ENCODE measurements around the gene YPEL4.
"Not testable (repeated sequence)": the region's sequence is repeated elsewhere in the genome, so short reads cannot be mapped to it uniquely, and the experiment has no call there.

YPEL4 gene

GRCh38 chr11:57649826-57650738 is at the start of gene YPEL4:
YPEL4 (minus strand) TSS chr11:57649912; CDS start chr11:57647107, 2,805 bp downstream.
- DNase-seq (ENCODE audit: low spot score) = peak; percentile 91

- DNase-seq (ENCODE audit: low spot score) = no peak
Measured at GRCh38 chr11:57698843-57699365, 49.2 kb upstream of the YPEL4 start.

GRCh38 chr11:57690474-57690873 is 40.8 kb upstream of the YPEL4 start:
- DNase-seq (ENCODE audit: low spot score) = not testable (repeated sequence)

DNA sequence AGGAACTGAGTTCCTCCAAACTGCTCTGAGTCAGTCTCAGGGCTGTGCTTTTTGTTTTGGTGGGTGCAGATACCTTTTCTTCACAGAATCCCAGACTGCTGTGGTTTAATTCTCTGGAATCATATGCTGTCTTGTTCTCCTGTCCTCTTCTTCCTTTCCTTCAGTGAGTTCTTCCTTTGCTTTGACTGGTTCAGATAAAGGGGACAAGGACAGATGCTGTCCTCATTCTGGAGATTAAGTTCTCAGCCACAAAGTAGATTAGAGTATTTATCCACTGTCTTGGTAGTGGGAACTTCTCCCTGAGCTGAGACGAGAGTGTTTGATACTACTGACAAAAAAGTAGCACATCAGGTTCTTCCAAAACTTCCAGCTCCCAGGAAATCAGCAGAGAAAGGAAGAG is 31.5 kb upstream of the YPEL4 start:
- DNase-seq (ENCODE audit: low spot score) = no peak

GRCh38 chr11:57680552-57680874 is 30.8 kb upstream of the YPEL4 start:
- DNase-seq (ENCODE audit: low spot score) = peak; percentile 14

DNA sequence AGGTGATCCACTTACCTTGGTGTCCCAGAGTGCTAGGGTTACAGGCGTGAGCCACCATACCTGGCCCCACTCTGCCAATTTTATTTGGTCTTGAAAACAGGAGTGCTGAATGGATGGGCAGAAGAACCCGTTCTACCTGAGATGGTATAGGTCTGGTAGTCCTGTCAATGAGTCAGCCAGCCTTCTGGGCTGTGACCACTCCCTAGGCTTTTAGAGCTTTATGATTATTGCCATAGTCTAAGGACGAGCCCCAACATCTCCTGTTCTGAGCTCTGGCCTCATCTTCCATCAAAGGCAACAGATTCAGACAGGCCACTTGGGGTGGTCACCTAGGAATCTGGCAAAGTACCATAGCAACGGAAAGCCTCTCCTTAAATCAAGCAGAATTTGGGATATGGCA is 29.7 kb upstream of the YPEL4 start:
- no peak for DNase-seq (ENCODE audit: low spot score)

GRCh38 chr11:57675176-57675941 is 25.6 kb upstream of the YPEL4 start:
- no peak for DNase-seq (ENCODE audit: low spot score)

GRCh38 chr11:57674251-57674650 is 24.5 kb upstream of the YPEL4 start:
- no peak for DNase-seq (ENCODE audit: low spot score)

GRCh38 chr11:57668434-57668782 is 18.7 kb upstream of the YPEL4 start:
- peak; percentile 31 for DNase-seq (ENCODE audit: low spot score)

- DNase-seq (ENCODE audit: low spot score) = peak; percentile 99
Measured at GRCh38 chr11:57667736-57668433, 18.2 kb upstream of the YPEL4 start, which contains the start of gene ZDHHC5. ZDHHC5 (plus strand) TSS chr11:57668114; CDS start chr11:57673091, 4,977 bp downstream.

- peak; percentile 97 for DNase-seq (ENCODE audit: low spot score)
Measured at GRCh38 chr11:57667117-57667735, 17.5 kb upstream of the YPEL4 start.

DNA sequence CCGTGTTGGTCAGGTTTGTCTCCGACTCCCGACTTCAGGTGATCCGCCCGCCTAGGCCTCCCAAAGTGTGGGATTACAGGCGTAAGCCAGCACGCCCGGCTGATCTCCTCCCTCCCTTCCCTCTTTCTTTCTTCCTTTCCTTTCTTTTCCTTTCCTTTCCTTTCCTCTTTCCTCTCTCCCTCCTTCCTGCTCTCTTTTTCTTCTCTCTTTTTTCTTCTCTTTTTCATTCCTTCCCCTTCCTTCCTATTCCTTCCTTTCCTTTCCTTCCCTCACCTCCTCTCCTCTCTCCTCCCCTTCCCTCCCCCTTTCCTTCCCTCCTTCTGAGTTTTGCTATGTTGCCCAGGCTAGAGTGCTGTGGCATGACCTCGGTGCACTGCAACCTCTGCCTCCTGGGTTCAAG is 14.3 kb upstream of the YPEL4 start:
- no peak for DNase-seq (ENCODE audit: low spot score)

DNA sequence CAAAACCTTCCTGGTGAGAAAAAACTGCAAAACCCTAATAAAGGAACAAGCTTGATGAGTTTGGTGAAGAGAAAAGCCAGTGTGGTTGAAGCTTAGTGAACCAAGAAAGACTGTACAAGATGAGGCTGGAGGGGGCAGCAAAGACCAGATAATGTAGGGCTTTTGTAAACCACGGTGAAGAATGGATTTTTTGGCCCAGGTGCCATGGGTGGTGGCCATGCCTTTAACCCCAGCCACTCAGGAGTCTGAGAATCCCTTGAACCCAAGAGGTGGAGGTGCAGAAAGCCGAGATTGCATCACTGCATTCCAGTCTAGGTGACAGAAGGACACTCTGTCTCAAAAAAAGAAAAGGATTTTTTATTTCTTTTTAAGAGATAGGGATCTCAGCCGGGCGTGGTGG is 13.2 kb upstream of the YPEL4 start:
- DNase-seq (ENCODE audit: low spot score) = no peak

GRCh38 chr11:57659669-57660068 is 10.0 kb upstream of the YPEL4 start:
- no peak for DNase-seq (ENCODE audit: low spot score)

DNA sequence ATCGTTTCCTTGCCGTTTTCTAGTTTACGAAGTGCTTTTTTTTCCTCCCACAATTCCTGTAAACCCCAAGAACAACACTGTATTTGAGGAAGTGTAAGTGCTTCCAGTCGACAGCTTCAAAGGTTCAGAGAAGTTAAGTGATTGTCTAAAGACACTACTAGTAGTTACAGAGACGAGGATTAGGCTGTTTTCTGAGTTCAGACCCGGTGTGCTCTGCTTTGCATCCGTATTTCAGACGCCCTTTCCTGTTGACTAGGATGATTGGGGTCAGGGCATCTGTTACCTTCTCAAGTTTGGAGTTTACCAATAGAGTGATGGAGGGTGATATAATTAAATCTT is 8.3 kb upstream of the YPEL4 start:
- no peak for DNase-seq (ENCODE audit: low spot score)

GRCh38 chr11:57657194-57658022 is 7.7 kb upstream of the YPEL4 start, which contains the start of gene CLP1:
CLP1 (plus strand) TSS chr11:57657762; CDS start chr11:57659477, 1,715 bp downstream.
- DNase-seq (ENCODE audit: low spot score) = peak; percentile 97

DNA sequence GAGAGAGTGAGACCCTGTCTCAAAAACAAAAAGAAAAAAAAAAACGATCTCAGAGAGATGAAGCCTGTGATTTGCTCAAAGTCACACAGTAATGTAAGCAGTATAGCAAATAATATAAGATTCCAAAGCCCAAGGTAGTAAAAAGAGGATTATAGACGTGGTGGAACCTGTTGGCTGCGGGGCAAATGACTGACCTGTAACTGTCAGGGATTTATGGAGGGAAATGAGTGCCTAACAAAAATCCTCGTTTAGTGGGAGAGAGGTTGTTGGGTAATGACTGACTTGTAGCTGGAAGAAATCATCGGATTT is 7.1 kb upstream of the YPEL4 start:
- no peak for DNase-seq (ENCODE audit: low spot score)

DNA sequence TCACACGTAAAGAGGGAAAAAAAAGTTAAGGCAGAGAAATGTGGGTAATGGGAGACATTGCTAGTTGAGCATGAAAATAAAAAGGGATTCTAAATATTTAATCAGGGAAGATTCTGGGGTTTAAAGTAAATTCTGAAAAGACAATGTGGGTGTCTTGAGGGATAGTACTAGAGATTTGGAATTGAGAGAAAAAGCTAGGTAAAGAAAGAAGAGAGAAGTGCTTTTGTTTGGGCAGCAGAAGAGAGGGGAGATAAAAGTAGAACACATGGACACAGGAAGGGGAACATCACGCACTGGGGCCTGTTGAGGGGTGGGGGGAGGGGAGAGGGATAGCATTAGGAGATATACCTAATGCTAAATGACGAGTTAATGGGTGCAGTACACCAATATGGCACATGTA is 3.5 kb upstream of the YPEL4 start:
- DNase-seq (ENCODE audit: low spot score) = no peak

DNA sequence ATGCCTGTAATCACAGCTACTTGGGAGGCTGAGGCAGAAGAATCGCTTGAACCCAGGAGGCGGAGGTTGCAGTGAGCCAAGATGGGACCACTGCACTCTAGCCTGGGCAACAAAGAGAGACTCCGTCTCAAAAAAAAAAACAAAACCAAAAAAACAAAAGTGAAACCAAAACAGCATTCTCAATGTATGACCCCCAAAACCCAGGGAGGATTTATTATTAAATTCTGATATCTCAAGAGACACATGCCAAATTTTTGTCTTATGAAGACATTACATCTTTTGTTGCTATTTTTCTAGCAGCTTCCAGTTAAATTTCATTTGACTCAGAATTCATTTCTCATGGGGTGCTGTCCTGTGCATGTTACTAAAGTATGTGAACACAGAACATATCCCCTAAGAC is 3.0 kb upstream of the YPEL4 start:
- no peak for DNase-seq (ENCODE audit: low spot score)

GRCh38 chr11:57652230-57652629 is 2.5 kb upstream of the YPEL4 start:
- DNase-seq (ENCODE audit: low spot score) = not testable (repeated sequence)

- no peak for DNase-seq (ENCODE audit: low spot score)
Measured at GRCh38 chr11:57651408-57651807, 1.7 kb upstream of the YPEL4 start.
